DMS 273 (cell line): Measurements from ENCODE around the gene SPSB2.

Experiments
- DNase-seq: peaks from one replicate; lab custom pipeline; 2025; ENCODE audit not compliant: unreplicated experiment; lab: John Stamatoyannopoulos, UW

The SPSB2 gene

GRCh38 chr12:6821591-6822425 lies 51.3 kb downstream of the SPSB2 start, which contains the start of gene GPR162:
TSS of gene GPR162 (plus strand) at chr12:6821821. CDS start at chr12:6823899, 2,078 bp downstream.
- DNase-seq, result peak; percentile 71
